OCI-LY3 (cell line): ENCODE data around the gene RPL36AL.

Source experiments
- H2AFZ ChIP-seq: fragments of 200-600, 300-600 bp; shearing (Covaris generic); 2 replicates; pipeline ENCODE4 v1.6.0; 2014; ENCODE audit warnings: antibody characterized with exemption, low read depth, low read length
- H3K27ac ChIP-seq: fragments of 200-600, 300-600 bp; sonication (generic); 2 replicates; pipeline ENCODE4 v1.5.1; 2014; ENCODE audit warnings: mild to moderate bottlenecking, low read length, moderate library complexity, mixed read lengths
- H3K27me3 ChIP-seq: fragments of 200-600, 300-600 bp; sonication (generic); 2 replicates; pipeline ENCODE4 v1.6.1; 2014; ENCODE audit warnings: low read depth, low read length, mixed read lengths
- H3K36me3 ChIP-seq: fragments of 200-600, 300-600 bp; sonication (generic); replicated peaks from 2 replicates; pipeline ENCODE3; 2014; ENCODE audit warnings: low read depth, low read length, mixed read lengths
- H3K4me1 ChIP-seq: fragments of 300-600, 200-600 bp; sonication (generic); 2 replicates; pipeline ENCODE4 v1.6.1; 2014; ENCODE audit warnings: low read length, mixed read lengths
- H3K4me2 ChIP-seq: fragments of 200-600, 300-600 bp; sonication (generic); 2 replicates; pipeline ENCODE4 v1.6.1; 2014; ENCODE audit warnings: low read length, mixed read lengths
- H3K4me3 ChIP-seq: fragments of 300-600, 200-600 bp; sonication (generic); 2 replicates; pipeline ENCODE4 v1.5.1; 2014; ENCODE audit warnings: antibody characterized with exemption, mild to moderate bottlenecking, low read length, moderate library complexity
- H3K79me2 ChIP-seq: fragments of 300-600, 200-600 bp; shearing (Covaris generic); 2 replicates; pipeline ENCODE4 v1.6.1; 2014; ENCODE audit warnings: mild to moderate bottlenecking, low read length, mixed read lengths
- H3K9ac ChIP-seq: fragments of 300-600, 200-600 bp; shearing (Covaris generic); 2 replicates; pipeline ENCODE4 v1.6.0; 2014; ENCODE audit warnings: mild to moderate bottlenecking, low read length, moderate library complexity
- H3K9me3 ChIP-seq: fragments of 200-600, 300-600 bp; shearing (Covaris generic); 2 replicates; pipeline ENCODE4 v1.6.1; 2014; ENCODE audit warnings: low read length, mixed read lengths; ENCODE audit not compliant: insufficient read depth
- H4K20me1 ChIP-seq: fragments of 200-600, 300-600 bp; sonication (generic); 2 replicates; pipeline ENCODE4 v1.6.1; 2016; ENCODE audit warnings: low read length, mixed read lengths; ENCODE audit not compliant: insufficient read depth
- EZH2phosphoT487 ChIP-seq: fragments of 200-600 bp; shearing (Covaris generic); IDR thresholded peaks from 2 replicates; pipeline ENCODE4 v1.6.1; 2018; ENCODE audit warnings: antibody characterized with exemption, mixed run types, low read depth
- TF ChIP-seq, protein P1 (sequence below): fragments of 200-600, 300-600 bp; sonication (generic); IDR thresholded peaks from 2 replicates; pipeline ENCODE4 v1.5.1; 2014; ENCODE audit warnings: antibody characterized with exemption, low read length, low read depth

RPL36AL gene

DNA sequence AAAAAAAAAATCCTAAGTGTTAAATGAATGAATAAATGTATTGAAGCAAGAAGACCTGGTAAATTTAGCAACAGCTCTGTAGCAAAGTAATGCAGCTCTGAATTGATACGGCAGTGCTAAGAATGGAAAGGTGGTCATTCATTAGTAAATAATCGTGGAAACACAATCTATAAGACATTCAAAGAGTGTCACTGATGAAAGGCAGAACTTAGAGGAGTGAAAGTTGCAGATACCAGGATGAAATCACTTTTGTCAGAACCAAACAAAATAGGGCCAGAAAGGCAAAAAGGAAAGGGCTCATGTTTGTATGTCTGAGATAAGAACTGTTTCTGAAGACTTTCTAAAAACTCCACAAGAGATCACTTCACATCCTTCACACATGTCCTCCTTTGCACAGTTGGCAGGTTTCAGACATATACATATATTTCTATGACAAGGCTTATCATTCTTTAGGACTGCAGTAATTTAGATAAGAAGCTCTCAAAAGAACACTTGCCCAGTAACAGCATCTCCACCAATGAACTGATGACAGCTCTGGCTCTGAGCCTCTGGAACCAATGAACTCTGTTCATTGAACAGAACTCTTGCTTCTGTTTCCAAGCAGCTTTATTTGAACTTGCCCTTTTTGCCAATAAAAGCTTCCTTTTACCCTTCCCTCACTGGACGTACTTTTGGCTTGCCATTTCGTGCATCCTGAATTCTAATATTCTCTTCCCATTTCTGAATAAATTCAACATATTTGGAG lies 25.9 kb downstream of the RPL36AL start:
- peak overlapping the region; percentile 32 for H3K4me3 ChIP-seq
- H3K27ac ChIP-seq, result peak overlapping the region; percentile 74
- H3K4me2 ChIP-seq, result peak overlapping the region; percentile 88
- H3K79me2 ChIP-seq, result peaks cover 24% of the 10 kb centered on the region
- TF ChIP-seq, protein P1, sequence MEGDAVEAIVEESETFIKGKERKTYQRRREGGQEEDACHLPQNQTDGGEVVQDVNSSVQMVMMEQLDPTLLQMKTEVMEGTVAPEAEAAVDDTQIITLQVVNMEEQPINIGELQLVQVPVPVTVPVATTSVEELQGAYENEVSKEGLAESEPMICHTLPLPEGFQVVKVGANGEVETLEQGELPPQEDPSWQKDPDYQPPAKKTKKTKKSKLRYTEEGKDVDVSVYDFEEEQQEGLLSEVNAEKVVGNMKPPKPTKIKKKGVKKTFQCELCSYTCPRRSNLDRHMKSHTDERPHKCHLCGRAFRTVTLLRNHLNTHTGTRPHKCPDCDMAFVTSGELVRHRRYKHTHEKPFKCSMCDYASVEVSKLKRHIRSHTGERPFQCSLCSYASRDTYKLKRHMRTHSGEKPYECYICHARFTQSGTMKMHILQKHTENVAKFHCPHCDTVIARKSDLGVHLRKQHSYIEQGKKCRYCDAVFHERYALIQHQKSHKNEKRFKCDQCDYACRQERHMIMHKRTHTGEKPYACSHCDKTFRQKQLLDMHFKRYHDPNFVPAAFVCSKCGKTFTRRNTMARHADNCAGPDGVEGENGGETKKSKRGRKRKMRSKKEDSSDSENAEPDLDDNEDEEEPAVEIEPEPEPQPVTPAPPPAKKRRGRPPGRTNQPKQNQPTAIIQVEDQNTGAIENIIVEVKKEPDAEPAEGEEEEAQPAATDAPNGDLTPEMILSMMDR, result no peak
- TF ChIP-seq EZH2phosphoT487, result no peak
- H3K36me3 ChIP-seq, result no peaks in the 10 kb centered on the region
- H3K9ac ChIP-seq, result peak overlapping the region; percentile 23; the same call in 1 of the 2 replicates
- H3K4me1 ChIP-seq, result peaks cover 39% of the 10 kb centered on the region
- no peaks in the 10 kb centered on the region for H4K20me1 ChIP-seq
- H2AFZ ChIP-seq, result no peak overlapping the region
- no peaks in the 10 kb centered on the region for H3K9me3 ChIP-seq
- H3K27me3 ChIP-seq, result no peaks in the 10 kb centered on the region

- TF ChIP-seq, protein P1, result no peak
- Histone ChIP-seq H3K4me2 (peak overlapping the region; percentile 88), H3K9me3 (no peaks in the 10 kb centered on the region), H3K27me3 (no peaks in the 10 kb centered on the region), H3K4me3 (peak overlapping the region; percentile 67), H3K79me2 (peaks cover 8% of the 10 kb centered on the region), H3K9ac (peak overlapping the region; percentile 45), H3K27ac (peak overlapping the region; percentile 74), H4K20me1 (no peaks in the 10 kb centered on the region), H3K36me3 (no peaks in the 10 kb centered on the region), H2AFZ (0 out of 2 replicates have a peak overlapping the region, but pooled peaks have one; percentile 52), H3K4me1 (peaks cover 39% of the 10 kb centered on the region)
These were observed 27.4 kb downstream of the RPL36AL start for GRCh38 chr14:49593016-49593415.

- Histone ChIP-seq H3K9ac (no peak overlapping the region), H3K27ac (no peak overlapping the region), H3K36me3 (peaks cover 14% of the 10 kb centered on the region), H3K4me3 (no peak overlapping the region), H3K4me2 (no peak overlapping the region), H3K27me3 (no peaks in the 10 kb centered on the region), H3K79me2 (peaks cover 19% of the 10 kb centered on the region), H4K20me1 (peaks cover 14% of the 10 kb centered on the region), H3K9me3 (no peaks in the 10 kb centered on the region), H2AFZ (no peak overlapping the region), H3K4me1 (peaks cover 26% of the 10 kb centered on the region)
- TF ChIP-seq EZH2phosphoT487, result no peak
- TF ChIP-seq, protein P1, result no peak
These were observed 31.0 kb downstream of the RPL36AL start for GRCh38 chr14:49589387-49589786.

- no peak for TF ChIP-seq EZH2phosphoT487
- TF ChIP-seq, protein P1, result peak; percentile 92
- H3K27ac ChIP-seq, result peak overlapping the region; percentile 79
- H3K27me3 ChIP-seq, result no peaks in the 10 kb centered on the region
- peak overlapping the region; percentile 99 for H3K4me3 ChIP-seq
- peak overlapping the region; percentile 48 for H3K9ac ChIP-seq
- peak overlapping the region; percentile 57 for H3K4me2 ChIP-seq
- H3K4me1 ChIP-seq, result peaks cover 13% of the 10 kb centered on the region
- peaks cover 39% of the 10 kb centered on the region for H4K20me1 ChIP-seq
- peaks cover 44% of the 10 kb centered on the region for H3K79me2 ChIP-seq
- H2AFZ ChIP-seq, result peak overlapping the region; percentile 57; the same call in 1 of the 2 replicates
- H3K9me3 ChIP-seq, result no peaks in the 10 kb centered on the region
- H3K36me3 ChIP-seq, result peaks cover 39% of the 10 kb centered on the region
These were observed 33.6 kb downstream of the RPL36AL start for GRCh38 chr14:49586673-49587460.
